Transverse colon (tissue), 4 donors: ENCODE results near the gene SLIT2.

Experiments used
- CTCF ChIP-seq, 5 experiments: fragments of 200-600 bp in 3 of 5; fragments of 450-650 bp in 2 of 5; sonication (generic) in 3 of 5; IDR thresholded peaks; 1 replicate in 2 of 5; 2 replicates in 3 of 5; pipeline ENCODE4 v1.5.1; 2016 to 2017; ENCODE audit warnings: antibody characterized with exemption in 5 of 5, inconsistent platforms in 3 of 5, mild to moderate bottlenecking in 2 of 5, moderate library complexity in 1 of 5
- EP300 ChIP-seq: sonication (generic); formaldehyde crosslinking; IDR thresholded peaks from one replicate; pipeline ENCODE4 v1.6.1; 2017; ENCODE audit warnings: antibody characterized with exemption, low read depth
- POLR2A ChIP-seq: fragments of 450-650 bp; IDR thresholded peaks from one replicate; pipeline ENCODE4 v1.6.1; 2016; ENCODE audit warnings: antibody characterized with exemption, mild to moderate bottlenecking, moderate library complexity
- POLR2AphosphoS5 ChIP-seq, 3 donors: sonication (generic); formaldehyde crosslinking; IDR thresholded peaks; one replicate each; pipeline ENCODE4 v1.6.1; 2016; ENCODE audit warnings: antibody characterized with exemption in 3 of 3

GRCh38 chr4:20292739-20293138, 41.0 kb downstream of the SLIT2 start:
- no peak for TF ChIP-seq CTCF (IDR thresholded peaks at IDR 0.05)
- no peak for TF ChIP-seq POLR2A
- TF ChIP-seq POLR2AphosphoS5 (IDR thresholded peaks at IDR 0.05), result no peak
- no peak for TF ChIP-seq EP300
